ENCODE data around the gene OPCML.

OPCML gene

DNA sequence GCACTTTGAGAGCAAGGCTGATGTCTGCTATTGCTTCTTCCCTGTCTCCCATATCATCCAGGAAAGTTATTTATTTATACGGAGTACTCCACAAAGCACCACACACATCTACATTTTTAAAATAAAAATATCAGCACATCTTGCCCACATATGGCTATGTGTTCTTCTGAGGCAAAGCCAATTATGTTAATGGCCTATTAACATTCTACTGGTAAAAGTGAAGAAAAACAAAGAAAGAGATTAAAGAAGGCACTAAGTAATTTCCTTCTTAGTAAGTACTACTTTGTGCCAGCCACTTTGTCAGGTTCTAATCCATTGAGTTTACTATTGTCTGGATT, 548.7 kb downstream of the OPCML start:
- TF ChIP-seq CTCF (IDR thresholded peaks at IDR 0.05; ENCODE audit: extremely low read depth, missing control alignments) = no peak
- no peak for DNase-seq (ENCODE audit: low spot score)

DNA sequence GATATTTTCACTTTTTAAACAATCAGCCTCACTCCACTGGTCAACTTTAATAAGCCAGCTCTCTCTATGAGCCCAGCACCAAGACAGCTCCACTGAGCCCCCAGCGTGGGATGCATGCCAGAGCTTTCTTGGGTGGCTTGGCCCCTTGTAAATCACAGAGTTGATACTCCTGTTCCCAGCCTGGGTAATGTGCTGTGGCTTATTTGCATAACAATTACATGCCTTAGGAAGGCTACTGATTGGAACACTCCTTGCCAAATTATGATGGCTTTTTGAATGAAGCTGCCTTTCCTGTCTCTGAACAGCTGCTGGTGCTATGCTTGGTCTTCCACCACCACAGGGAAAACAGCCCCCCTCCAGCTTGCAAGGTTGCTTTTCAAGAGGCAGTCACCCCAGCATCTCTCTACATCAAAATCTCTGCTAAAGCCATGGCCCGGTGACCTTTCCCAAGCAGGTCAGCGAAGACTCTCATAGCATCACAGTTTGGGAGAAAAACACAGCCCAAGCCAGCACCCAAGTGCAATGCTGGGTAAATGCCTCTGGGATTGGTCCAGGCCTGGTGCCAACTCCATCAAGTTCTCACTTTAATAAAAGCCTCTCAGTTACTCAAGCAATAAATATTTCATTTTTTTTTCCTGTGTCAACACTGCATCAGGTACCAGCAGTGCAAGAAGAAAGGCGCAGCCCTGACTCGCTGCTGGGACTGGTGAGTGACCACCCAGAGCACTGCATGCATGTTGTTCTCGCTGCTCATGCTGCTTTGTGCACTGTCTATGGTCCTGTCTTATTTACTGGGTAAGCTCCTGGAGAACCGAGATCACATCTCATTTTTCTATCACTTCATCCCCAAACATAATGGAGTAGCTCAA, 549.3 kb downstream of the OPCML start:
- no peak for TF ChIP-seq CTCF (IDR thresholded peaks at IDR 0.05; ENCODE audit: extremely low read depth, missing control alignments)

GRCh38 chr11:132981131-132981956, 551.0 kb downstream of the OPCML start:
- no peak for DNase-seq (ENCODE audit: low spot score)

More for the DNA sequence above, 549.3 kb downstream of the OPCML start:
- DNase-seq (ENCODE audit: low spot score) = no peak

GRCh38 chr11:132980670-132981069, 551.6 kb downstream of the OPCML start:
- TF ChIP-seq CTCF (IDR thresholded peaks at IDR 0.05; ENCODE audit: extremely low read depth, missing control alignments) = no peak
- DNase-seq (ENCODE audit: low spot score) = no peak

More at GRCh38 chr11:132981131-132981956, 551.0 kb downstream of the OPCML start:
- TF ChIP-seq CTCF (IDR thresholded peaks at IDR 0.05; ENCODE audit: extremely low read depth, missing control alignments) = no peak

DNA sequence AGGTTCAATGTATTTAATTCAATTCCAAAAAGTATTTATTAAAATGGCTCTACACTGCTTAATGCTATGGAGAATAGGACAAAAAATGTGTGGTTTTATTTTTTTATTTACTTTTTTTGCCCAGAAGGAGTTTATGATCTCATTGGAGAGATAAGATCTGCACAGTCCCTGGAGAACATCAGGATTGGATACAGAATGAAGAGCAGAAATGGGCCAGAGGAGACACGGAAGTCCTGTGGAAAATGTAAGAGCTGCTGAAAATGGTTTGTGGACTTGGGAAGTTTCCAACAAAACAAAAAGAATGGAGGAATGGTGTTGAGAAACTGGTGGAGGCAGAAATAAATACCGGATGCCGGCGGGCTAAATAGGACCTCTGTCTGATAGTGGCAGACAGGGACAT, 554.6 kb downstream of the OPCML start:
- no peak for DNase-seq (ENCODE audit: low spot score)
- TF ChIP-seq CTCF (IDR thresholded peaks at IDR 0.05; ENCODE audit: extremely low read depth, missing control alignments) = no peak

DNA sequence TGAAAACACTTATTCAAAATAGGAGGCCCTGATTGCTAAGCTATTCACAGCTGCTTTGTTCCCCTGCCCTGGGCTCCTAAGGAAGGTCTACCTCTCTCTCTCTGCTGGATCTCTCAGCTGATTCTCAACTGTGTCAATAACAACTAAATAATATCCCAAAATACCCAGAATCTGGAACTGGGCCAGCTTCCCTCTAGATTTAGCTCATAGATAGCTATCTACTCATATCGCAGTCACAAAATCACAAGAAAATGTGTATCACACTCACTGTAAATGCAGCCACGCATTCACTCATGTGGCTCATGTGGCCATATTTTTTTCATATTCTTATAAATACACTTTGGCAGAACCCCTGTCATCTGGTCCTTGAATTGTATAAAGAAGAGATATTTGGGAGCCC, 555.1 kb downstream of the OPCML start:
- DNase-seq (ENCODE audit: low spot score) = no peak
- TF ChIP-seq CTCF (IDR thresholded peaks at IDR 0.05; ENCODE audit: extremely low read depth, missing control alignments) = no peak

- DNase-seq (ENCODE audit: low spot score) = no peak
- TF ChIP-seq CTCF (IDR thresholded peaks at IDR 0.05; ENCODE audit: extremely low read depth, missing control alignments) = no peak
Observed at GRCh38 chr11:132976115-132976514, 556.2 kb downstream of the OPCML start.
